DMS153 (cell line): ENCODE data around the gene ASNSD1.
"Not testable (repeated sequence)": the region's sequence is repeated elsewhere in the genome, so short reads cannot be mapped to it uniquely, and the experiment has no call there.

ENCODE experiments used
- DNase-seq: peaks from one replicate; lab custom pipeline; 2025; lab: John Stamatoyannopoulos, UW

ASNSD1 gene

DNA sequence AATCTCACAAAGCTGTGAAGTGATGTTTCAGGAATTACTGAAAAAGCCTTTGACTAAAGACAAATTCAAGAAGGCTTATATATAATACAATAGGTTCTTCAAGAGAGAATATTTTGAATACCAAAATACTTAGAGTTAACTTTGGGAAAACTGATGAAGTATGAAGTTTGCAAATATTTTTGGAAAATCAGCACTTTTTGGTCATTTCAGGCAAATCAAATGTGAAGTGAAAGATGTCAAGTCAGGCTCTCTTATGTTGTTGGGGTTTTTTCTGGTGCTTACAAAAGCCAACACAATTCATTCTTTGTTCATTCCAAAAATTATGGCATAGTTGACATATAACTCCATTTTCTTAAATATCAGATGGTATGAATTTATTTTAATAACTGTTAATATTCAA is 14.7 kb upstream of the ASNSD1 start:
- DNase-seq = no peak

DNA sequence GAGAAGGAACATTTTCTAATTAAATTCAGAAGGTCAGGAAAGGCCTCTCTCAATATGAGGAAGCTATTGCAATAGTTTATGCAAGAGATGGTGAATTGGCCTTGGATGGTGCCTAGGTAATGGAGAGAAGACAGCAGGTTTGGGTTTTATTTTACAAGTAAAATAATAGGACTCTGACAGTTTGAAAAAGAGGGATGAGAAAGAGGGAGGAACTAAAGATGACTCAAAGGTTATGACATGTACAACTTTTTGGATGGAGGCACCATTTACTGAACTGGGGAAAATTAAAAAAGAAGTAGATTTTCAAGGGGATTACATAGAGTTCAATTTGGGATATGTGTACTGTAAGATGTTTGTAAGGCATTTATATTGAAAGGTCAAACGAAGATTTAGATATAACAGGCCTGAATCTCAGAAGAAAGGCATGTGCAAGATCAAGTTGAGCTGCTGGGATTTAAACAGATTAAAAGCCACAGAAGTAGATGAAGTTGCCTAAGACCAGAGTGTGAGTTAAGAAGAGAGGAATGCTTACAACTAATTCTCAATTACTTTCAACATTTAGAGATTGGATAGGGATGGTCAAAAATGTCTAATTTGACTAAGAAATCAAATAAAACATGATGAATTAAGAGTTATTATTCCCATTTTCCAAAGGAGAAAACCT is 12.3 kb upstream of the ASNSD1 start:
- no peak for DNase-seq

DNA sequence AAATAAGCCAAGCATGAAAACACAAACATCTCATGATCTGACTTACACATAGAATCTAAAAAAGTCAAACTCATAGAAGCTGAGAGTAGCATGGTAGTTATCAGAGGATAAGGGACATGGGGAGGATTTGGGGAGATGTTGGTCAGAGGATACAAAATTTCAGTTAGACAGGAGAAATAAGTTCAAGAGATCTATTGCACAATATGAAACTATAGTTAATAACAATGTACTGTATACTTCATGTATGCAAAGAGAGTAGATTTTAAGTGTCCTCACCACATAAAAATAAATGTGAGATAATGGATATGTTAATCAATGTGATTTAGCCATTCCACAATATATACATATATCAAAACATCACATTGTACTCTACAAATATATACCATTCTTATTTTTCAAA is 10.0 kb upstream of the ASNSD1 start:
- no peak for DNase-seq

DNA sequence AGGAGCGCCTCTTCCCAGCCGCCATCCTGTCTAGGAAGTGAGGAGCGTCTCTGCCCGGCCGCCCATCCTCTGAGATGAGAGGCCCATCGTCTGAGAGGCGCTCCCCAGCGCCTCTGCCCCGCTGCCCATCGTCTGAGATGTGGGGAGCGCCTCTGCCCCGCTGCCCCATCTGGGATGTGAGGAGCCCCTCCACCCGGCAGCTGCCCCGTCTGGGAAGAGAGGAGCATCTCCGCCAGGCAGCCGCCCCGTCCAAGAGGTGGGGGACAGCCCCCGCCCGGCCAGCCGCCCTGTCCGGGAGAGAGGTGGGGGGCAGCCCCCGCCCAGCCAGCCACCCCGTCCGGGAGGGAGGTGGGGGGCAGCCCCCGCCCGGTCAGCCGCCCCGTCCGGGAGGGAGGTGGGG is 7.8 kb upstream of the ASNSD1 start:
- not testable (repeated sequence) for DNase-seq

DNA sequence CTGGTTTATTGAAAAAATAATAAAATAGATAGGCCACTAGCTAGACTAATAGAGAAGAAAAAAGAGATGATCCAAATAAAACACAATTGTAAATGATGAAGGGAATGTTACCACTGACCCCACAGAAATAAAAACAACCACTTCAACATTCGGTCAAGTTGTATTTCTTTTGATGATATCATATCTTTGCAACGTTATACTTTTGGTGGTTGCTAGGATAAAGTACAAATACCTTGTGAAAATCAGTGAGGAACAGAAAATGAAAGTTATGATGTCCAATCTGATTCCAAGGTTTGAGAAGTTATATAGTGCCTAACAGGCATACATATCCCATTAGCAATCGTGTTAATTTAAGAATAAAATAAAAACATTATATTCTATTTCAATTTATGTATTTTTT is 6.6 kb upstream of the ASNSD1 start:
- DNase-seq = no peak

DNA sequence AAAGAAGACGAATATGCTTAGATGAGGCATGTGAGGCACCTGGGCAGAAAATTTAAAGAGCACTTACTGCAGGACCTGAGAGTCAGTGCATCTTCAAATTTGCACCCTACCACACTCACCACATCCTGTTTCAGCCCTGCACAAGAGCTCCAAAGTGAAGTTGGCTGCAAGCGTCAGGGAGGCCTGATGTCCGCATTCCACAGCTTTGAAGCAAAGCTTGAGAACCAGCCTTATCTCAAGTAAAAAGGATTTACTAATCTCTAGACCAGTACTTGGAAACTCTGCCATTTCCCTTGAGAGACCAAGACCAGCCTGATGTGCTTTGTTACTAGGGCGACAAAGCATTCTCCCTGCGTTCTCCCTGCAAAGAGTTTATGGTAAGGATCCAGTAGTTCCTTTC is 3.4 kb upstream of the ASNSD1 start:
- DNase-seq = no peak

DNA sequence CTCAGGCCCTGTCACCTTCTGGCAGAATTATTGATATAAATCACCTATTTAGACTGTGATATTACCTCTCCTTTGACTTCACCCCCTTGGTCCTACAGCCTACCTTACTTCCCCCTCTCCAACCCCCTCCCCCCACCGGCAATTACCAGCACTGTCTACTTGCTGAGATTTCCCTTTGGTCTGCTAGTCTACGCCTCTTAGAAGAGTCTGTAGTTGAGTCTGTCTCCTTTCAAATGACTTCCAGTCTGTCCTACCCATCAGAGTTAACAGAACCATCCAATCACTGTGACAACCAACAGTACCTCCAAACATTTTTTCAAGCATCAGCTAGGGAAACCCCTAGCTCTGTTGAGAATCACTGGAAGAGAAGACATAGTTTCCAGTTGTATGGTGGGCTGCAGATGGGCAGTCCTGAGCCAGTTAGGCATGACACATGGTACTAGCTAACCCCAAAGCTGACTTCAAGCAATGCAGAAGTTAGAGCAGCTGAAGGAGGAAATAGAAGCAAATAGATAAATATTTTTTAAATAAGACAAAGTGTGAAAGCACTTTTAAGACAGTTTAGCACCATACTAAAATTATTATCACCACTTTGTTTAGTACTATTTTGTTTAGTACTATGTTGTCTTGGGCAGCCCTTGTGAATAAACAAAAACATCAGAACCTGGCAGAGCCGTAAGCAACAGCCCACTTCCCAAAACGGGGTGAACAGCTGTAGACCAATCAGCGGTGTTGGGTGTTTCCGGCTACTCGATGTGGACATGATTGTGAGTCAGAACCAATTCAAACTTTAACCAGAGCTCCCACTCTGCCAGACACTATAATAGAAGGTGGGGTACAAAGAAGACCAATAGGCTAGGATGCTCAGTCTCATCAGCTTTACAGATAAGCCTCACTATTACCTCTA is 2.7 kb upstream of the ASNSD1 start:
- no peak for DNase-seq

DNA sequence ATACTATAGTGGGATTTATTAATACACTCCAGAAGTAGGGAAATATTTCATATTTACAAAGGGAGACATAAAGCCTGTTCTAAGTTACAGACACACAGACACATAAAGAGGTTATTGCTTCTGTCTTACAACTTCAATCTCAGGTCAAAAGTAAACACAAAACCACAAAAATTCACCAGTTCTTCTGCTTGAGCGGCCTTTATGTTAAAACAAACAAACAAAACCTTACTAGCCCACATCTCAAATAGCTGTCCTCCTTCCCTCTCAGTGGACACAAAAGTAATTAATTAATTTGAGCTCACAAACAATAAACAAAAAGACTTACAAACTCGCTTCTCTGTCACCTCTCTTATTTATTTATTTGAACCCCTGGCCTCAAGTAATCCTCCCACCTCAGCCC is 1.5 kb upstream of the ASNSD1 start:
- DNase-seq = no peak

DNA sequence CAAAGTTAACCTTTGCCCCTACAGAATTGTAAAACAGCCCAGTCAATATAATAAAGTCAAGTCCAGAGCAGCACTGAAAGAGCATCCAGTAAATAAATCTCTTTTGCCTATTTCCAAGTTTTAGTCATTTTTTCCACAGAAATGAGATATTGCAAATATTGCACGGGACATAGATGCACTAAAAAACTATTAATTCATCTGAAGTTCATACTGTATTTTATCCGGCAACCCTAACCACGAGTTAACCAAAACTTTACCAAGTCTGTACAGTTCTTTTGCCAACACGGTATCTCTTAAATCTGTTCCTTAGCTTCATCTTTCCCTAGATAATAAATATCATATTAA is 484 bp upstream of the ASNSD1 start:
- DNase-seq = no peak

DNA sequence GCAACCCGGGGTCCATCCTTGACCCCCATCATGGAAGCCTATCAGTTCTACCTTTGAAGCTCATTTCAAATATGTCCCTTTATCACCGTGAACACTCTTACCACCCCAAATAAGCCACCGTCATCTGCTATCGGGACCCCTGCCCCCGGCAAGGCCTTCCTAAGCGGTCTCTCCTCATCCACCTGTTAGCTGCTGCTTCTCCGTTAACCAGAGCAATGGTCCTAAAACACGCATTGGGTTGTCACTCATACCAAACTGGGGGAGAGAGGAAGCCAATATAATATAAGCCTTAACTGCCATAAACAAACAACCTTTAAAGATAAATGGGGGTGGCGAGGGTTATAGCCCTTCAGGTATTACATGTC is 680 bp downstream of the ASNSD1 start:
- DNase-seq = no peak

DNA sequence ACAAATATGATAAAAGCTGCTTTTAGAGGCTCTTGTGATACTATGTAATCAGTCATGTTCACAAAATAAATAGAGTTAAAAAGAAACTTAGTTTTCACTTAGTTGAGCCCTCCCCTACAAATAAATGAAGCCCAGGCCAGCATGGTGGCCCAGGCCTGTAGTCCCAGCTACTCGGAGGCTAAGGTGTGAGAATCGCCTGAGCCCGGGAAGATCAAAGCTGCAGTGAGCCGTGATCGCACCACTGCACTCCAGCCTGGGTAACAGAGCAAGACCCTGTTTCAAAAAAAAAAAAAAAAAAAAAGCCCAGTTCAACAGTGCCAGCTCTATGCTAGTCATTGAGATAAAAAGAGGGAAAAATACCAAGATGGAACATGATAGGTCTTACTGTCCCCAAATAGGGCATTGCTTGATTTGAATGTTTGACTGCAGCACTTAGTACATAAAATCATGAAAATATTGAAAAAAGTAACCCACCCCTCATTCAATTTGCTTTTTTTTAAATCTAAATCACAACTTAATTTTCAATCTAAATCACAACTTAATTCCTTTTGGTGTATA is 1.5 kb downstream of the ASNSD1 start:
- DNase-seq = no peak

DNA sequence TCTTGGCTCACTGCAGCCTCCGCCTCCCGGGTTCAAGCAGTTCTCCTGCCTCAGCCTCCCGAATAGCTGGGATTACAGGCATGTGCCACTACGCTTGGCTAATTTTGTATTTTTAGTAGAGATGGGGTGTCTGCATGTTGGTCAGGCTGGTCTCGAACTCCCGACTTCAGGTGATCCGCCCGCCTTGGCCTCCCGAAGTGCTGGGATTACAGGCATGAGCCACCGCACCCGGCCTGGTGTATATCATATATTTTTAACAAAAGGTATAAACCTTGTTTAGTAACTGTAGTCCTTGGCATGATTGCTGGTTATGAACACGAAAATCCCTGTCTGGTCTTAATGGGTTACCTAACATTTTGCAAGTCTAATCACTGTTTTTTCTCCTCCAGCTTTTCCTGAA is 2.1 kb downstream of the ASNSD1 start:
- DNase-seq = not testable (repeated sequence)

DNA sequence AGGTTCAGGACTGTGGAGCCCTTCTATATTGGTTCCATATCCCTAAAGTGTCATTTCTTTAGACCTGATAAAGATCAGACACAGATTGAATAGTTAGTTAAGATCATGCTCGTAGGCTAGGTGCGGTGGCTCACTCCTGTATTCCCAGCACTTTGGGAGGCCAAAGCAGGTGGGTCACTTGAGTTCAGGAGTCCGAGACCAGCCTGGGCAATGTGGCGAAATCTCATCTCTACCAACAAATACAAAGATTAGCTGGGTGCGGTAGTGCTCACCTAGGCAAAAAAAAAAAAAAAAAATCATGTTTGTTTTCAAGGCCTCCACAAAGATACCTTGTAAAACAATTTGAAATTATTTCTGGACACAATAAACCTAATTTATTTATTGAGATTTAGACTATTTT is 8.7 kb downstream of the ASNSD1 start:
- no peak for DNase-seq

DNA sequence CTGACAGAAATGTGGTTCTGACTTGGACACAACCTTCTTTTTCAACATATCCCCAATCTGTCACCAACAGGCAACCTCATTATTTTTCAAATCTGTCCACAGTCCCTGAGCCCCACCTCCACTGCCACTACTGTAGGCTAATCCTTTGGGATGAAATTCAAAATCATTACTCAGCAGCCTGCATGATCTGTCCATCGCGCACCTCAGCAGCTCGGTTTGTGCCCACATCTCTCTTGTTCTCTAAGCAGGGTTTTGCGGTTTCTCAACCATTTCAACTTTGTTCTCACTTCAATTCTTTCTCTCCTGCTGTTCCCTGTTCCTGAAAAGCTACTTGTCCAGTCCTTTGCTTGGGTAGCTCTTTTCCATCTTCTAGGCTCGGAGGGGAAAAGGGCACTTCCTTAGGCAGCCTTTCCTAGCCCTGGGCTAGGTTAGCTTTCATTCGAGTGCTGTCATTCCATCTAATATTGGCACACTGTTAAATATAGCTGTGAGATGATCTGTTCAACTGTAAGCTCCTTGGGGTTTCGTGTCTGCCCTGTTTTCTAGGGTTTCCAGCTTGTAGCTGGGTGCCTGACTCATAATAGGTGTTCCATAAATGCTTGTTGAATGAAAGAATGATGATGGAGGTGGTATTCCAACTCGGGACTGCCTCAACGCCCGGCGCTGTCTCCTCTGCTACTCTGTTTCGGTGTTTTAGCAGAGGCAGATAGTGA is 12.6 kb downstream of the ASNSD1 start:
- no peak for DNase-seq

DNA sequence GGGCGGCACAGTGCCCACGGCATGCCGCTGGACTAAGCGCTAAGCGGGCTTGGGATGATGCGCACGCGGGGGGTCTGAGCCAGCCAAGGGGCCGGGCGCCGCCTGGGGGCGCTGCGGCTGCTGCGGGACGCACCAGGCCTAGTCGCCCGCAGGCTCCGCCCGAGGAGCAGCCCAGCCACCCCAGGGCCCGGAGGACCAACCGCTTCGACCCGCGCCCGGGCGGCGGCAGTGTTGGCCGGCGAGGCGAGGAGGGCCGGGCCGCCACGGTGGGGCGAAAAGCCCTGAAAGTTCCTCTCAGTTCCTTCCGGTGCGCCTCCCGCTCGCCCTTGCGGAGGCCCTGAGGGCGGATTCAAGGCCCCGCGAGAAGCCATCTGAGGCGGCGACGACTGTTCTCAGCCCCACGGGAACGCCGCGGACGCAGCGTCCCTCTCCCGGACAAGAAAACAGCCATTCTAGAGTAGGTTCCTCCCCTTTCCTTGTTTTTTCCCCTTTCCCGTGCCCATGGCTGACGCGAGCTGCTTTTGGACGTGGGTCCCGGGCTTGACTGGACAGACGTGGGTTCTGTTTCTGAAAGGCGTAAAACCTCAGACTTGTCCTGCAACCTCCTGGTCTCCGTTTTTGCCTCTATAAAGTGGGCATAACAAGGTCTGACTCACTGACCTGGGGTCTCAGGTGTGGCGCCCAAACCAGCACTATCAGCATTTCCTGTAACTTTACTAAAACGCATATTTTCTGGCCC is 13.3 kb downstream of the ASNSD1 start, which contains the start of gene ANKAR:
ANKAR (plus strand) TSS at position 297 of the 739 bp plus-strand sequence. CDS start 1,821 bp downstream, outside the sequence.
- peak; percentile 67 for DNase-seq

DNA sequence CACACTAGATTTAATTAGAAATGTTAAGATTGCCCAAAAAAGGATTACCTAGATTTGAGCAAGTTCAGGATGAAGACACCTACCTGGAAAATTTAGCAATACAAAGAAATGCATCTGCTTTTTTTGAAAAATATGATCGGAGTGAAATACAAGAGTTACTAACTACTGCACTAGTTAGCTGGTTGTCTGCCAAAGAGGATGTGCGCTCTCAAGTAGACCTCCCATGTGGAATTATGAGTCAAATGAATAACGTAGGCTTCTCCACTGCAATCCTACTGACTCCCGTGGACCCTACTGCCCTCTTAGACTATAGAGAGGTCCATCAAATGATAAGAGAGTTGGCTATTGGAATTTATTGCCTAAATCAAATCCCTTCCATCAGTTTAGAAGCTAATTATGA is 15.2 kb downstream of the ASNSD1 start:
- no peak for DNase-seq

DNA sequence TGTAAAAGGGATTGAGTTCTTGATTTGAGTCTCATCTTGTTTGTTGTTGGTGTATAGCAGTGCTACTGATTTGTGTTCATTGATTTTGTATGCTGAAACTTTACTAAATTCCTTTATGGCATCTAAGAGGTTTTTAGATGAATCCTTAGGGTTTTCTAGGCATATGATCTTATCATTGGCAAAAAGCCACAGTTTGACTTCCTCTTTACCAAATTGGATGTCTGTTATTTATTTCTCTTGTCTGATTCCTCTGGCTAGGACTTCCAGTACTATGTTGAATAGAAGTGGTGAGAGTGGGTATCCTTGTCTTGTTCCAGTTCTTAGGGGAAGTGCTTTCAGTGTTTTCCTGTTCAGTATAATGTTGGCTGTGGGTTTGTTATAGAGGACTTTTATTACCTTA is 18.0 kb downstream of the ASNSD1 start:
- DNase-seq = no peak

DNA sequence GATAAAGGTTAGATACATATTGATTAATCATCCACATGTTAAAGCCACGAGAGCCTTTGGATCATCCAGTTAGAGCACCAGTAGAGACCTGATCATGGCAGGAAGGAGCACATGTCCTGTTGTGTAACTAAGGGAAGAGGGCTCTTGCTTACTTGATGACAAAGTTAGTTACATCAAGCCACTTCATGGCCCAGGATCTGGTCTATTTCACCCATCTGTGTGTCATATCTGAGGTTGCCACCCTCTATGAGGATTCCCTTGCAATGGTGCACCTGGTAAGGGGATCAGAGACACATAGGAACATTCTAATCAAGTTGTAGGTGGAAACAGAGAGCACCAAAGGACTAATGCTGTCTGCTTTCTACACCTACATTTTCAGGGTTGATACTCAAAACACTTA is 19.9 kb downstream of the ASNSD1 start:
- DNase-seq = no peak

DNA sequence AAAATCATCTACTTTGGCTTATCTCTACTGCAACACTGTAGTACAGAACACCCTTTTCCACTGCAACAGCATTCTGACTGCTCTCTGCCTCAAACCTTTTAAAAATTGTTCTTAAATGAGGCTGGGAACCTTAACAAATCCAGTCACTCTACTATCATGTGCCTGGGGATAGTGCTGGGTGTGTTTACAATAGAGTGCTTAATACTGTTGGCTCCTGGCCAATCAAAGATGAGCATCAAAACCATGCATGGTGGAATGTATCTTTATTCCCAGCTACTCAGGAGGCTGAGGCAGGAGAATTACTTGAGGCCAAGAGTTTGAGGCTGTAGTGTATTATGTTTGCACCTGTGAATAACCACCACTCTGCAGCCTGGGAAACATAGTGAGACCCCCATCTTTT is 20.6 kb downstream of the ASNSD1 start:
- DNase-seq = no peak

DNA sequence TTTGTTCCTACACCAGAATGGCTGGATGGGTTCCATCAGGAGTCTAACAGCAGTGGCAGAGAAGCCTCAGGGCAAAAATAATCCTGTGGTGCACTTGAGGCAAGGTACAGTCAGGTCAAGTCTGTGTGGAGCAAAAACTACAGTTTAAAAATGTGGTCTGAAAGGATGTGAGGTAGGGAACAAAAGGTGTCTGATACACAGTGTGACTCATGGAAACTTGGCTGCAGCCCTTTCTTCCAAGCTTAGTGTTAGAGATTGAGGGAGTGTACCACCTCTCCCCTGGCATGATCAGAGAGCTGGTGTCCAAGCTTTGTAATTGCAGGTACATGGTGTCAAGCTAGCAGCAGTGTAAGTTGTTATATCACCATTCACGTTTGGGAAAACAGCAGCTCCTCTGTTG is 22.1 kb downstream of the ASNSD1 start:
- no peak for DNase-seq

DNA sequence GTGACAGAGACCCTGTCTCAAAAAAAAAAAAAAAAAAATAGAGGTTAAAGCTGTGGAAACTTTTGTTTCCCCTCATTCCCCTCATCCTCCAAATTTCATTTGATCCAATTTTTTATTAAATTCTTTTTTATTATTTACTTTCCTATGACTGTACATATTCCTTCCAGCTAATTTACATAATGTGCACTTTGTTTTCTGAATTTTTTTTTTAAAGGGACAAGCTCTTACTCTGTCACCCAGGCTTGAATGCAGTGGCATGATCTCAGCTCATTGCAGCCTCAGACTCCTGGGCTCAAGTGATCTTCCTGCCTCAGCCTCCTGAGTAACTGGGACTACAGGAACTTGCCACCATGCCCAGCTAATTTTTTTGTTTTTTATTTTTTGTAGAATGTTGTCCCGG is 23.6 kb downstream of the ASNSD1 start:
- no peak for DNase-seq
